Measurements from ENCODE around the gene LTA4H.

LTA4H gene

DNA sequence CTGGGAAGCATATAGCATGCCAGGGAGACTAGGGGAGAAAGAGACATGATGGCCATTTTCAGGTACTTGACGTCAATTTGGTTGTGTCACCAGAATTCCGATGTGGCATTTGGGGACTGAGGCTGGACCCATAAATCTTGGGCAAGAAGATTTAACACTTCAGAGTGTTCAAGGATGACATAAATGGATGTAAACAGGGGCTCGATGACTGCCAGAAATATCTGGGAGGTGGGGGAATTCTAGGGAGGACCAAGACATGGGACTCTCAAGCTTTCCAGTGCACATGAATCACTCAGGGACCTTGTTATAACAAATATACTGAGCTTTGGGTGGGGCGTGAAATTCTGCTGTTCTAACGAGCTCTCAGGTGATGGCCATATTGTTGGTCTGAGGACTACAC, 57.0 kb downstream of the LTA4H start:
- H4K20me1 ChIP-seq (ENCODE audit: insufficient read depth, low read length, poor library complexity, severe bottlenecking): no peaks in the 10 kb centered on the region
- H3K4me3 ChIP-seq (ENCODE audit: low read length, poor library complexity, severe bottlenecking): no peak overlapping the region
- H3K9me3 ChIP-seq (ENCODE audit: insufficient read depth, low read depth, low read length): no peaks in the 10 kb centered on the region
- no peaks in the 10 kb centered on the region for H3K36me3 ChIP-seq (ENCODE audit: insufficient read depth, low read length)
- no peaks in the 10 kb centered on the region for H3K27me3 ChIP-seq (ENCODE audit: insufficient read depth, low read length, poor library complexity, severe bottlenecking)
- TF ChIP-seq EZH2phosphoT487 (IDR thresholded peaks at IDR 0.05; ENCODE audit: borderline replicate concordance): no peak
- TF ChIP-seq, protein P1, sequence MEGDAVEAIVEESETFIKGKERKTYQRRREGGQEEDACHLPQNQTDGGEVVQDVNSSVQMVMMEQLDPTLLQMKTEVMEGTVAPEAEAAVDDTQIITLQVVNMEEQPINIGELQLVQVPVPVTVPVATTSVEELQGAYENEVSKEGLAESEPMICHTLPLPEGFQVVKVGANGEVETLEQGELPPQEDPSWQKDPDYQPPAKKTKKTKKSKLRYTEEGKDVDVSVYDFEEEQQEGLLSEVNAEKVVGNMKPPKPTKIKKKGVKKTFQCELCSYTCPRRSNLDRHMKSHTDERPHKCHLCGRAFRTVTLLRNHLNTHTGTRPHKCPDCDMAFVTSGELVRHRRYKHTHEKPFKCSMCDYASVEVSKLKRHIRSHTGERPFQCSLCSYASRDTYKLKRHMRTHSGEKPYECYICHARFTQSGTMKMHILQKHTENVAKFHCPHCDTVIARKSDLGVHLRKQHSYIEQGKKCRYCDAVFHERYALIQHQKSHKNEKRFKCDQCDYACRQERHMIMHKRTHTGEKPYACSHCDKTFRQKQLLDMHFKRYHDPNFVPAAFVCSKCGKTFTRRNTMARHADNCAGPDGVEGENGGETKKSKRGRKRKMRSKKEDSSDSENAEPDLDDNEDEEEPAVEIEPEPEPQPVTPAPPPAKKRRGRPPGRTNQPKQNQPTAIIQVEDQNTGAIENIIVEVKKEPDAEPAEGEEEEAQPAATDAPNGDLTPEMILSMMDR (conservative IDR thresholded peaks at IDR 0.05; ENCODE audit: low read length): no peak
- no peaks in the 10 kb centered on the region for H3K9me2 ChIP-seq (replicated peaks; ENCODE audit: low read depth, low read length)
- no peak overlapping the region for H3K9ac ChIP-seq (ENCODE audit: low read depth, low read length, poor library complexity, severe bottlenecking)
- H3K4me1 ChIP-seq (ENCODE audit: insufficient read depth, low read length, poor library complexity, severe bottlenecking): no peaks in the 10 kb centered on the region
- no peak overlapping the region for H2AFZ ChIP-seq (ENCODE audit: low read length)
- H3F3A ChIP-seq (ENCODE audit: low read depth): no peaks in the 10 kb centered on the region
- H3K4me2 ChIP-seq (ENCODE audit: low read depth, low read length, poor library complexity, severe bottlenecking): no peak overlapping the region
- no peaks in the 10 kb centered on the region for H3K79me2 ChIP-seq (ENCODE audit: insufficient read depth, low read length)

DNA sequence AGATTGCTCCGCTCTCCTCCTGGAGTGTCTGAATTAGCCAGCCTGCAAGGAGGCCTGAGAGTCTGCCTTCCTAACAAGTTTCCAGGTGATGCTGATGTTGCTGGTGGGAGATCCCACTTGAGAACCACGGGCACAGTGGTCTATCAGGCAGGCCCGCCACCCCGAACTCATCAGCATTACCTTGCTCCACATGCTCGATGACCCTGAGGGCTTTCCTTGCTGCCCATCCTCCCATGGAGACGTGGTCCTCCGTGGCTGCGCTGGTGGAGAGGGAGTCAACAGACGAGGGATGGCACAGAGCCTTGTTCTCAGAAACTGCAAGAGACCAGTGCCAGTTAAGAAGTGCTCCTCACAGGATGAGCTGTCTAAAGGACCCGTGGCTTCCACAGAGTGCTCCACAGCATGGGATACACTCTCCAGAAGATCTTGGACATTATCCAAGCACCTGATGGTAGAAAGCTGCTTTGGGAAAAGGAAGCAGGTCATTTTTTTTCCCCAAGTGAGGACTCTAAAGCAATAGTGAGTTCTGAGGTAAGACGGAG, 57.6 kb downstream of the LTA4H start:
- Histone ChIP-seq H2AFZ (ENCODE audit: low read length) (no peak overlapping the region), H3K4me2 (ENCODE audit: low read depth, low read length, poor library complexity, severe bottlenecking) (no peak overlapping the region), H3K9me2 (replicated peaks; ENCODE audit: low read depth, low read length) (no peaks in the 10 kb centered on the region), H3K36me3 (ENCODE audit: insufficient read depth, low read length) (no peaks in the 10 kb centered on the region), H3K27me3 (ENCODE audit: insufficient read depth, low read length, poor library complexity, severe bottlenecking) (no peaks in the 10 kb centered on the region), H3F3A (ENCODE audit: low read depth) (no peaks in the 10 kb centered on the region), H3K79me2 (ENCODE audit: insufficient read depth, low read length) (no peaks in the 10 kb centered on the region), H3K9ac (ENCODE audit: low read depth, low read length, poor library complexity, severe bottlenecking) (no peak overlapping the region), H4K20me1 (ENCODE audit: insufficient read depth, low read length, poor library complexity, severe bottlenecking) (no peaks in the 10 kb centered on the region), H3K4me3 (ENCODE audit: low read length, poor library complexity, severe bottlenecking) (no peak overlapping the region), H3K4me1 (ENCODE audit: insufficient read depth, low read length, poor library complexity, severe bottlenecking) (no peaks in the 10 kb centered on the region), H3K9me3 (ENCODE audit: insufficient read depth, low read depth, low read length) (no peaks in the 10 kb centered on the region)
- TF ChIP-seq, protein P1 (conservative IDR thresholded peaks at IDR 0.05; ENCODE audit: low read length): no peak
- no peak for TF ChIP-seq EZH2phosphoT487 (IDR thresholded peaks at IDR 0.05; ENCODE audit: borderline replicate concordance)

- no peaks in the 10 kb centered on the region for H3K27me3 ChIP-seq (ENCODE audit: insufficient read depth, low read length, poor library complexity, severe bottlenecking)
- no peaks in the 10 kb centered on the region for H3K79me2 ChIP-seq (ENCODE audit: insufficient read depth, low read length)
- no peak overlapping the region for H3K9ac ChIP-seq (ENCODE audit: low read depth, low read length, poor library complexity, severe bottlenecking)
- H3K4me3 ChIP-seq (ENCODE audit: low read length, poor library complexity, severe bottlenecking): no peak overlapping the region
- no peaks in the 10 kb centered on the region for H3K9me3 ChIP-seq (ENCODE audit: insufficient read depth, low read depth, low read length)
- H3K4me1 ChIP-seq (ENCODE audit: insufficient read depth, low read length, poor library complexity, severe bottlenecking): no peaks in the 10 kb centered on the region
- no peak overlapping the region for H3K4me2 ChIP-seq (ENCODE audit: low read depth, low read length, poor library complexity, severe bottlenecking)
- no peaks in the 10 kb centered on the region for H4K20me1 ChIP-seq (ENCODE audit: insufficient read depth, low read length, poor library complexity, severe bottlenecking)
- no peak overlapping the region for H2AFZ ChIP-seq (ENCODE audit: low read length)
- no peaks in the 10 kb centered on the region for H3K36me3 ChIP-seq (ENCODE audit: insufficient read depth, low read length)
- H3K9me2 ChIP-seq (replicated peaks; ENCODE audit: low read depth, low read length): no peaks in the 10 kb centered on the region
- no peak for TF ChIP-seq EZH2phosphoT487 (IDR thresholded peaks at IDR 0.05; ENCODE audit: borderline replicate concordance)
- TF ChIP-seq, protein P1 (conservative IDR thresholded peaks at IDR 0.05; ENCODE audit: low read length): no peak
- no peaks in the 10 kb centered on the region for H3F3A ChIP-seq (ENCODE audit: low read depth)
Measured at GRCh38 chr12:95976416-95976832, 59.0 kb downstream of the LTA4H start.

Measured in Loucy (cell line).